NCI-H748 treated with DMSO at 0.1 percent for 48 hours (cell line): ENCODE measurements around the gene LRRFIP1.

Source experiments
- DNase-seq: peaks from one replicate; lab custom pipeline; 2025; lab: John Stamatoyannopoulos, UW

The LRRFIP1 gene

GRCh38 chr2:237640493-237640998, 13.2 kb downstream of the LRRFIP1 start:
- DNase-seq = no peak

- DNase-seq = no peak
Observed at GRCh38 chr2:237642038-237642734, 14.8 kb downstream of the LRRFIP1 start.

GRCh38 chr2:237643066-237643465, 15.7 kb downstream of the LRRFIP1 start:
- no peak for DNase-seq

DNA sequence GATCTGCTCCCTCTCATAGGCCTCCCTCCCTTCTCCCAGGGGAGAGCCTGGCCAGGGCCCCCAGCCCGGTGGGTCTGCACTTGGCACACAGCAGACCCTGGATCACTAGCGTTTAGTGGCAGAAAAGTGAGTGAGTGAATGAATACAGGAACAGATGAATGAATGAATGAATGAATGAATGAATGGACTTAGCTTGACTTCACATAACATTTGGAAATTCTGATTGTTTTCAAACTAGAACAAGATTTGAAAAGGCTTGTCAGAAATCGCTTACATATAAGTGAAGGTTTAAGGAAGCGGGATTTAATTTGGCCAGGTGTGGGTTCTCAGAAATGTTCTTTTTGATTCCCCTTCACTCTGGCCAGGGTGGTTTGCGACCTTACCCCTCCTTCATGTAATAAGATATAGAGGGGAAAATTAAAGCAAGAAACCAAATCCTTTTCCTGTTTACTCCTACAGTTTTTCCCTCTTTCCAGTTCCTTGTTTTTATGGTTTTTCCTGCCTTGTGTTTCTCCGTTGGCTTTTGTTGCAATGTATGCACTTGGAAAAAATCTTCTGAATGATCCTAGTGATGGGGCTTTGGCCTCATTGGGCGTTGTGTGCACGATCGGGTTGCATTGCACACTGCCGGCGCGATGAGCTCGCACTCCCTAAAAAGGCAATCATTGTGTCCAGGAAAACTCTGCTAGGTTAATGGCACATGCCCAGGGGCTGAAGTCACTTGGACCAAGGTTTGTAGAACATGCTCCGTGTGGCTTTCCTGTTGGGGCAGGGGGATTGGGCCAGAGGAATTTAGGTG, 16.4 kb downstream of the LRRFIP1 start:
- no peak for DNase-seq

DNA sequence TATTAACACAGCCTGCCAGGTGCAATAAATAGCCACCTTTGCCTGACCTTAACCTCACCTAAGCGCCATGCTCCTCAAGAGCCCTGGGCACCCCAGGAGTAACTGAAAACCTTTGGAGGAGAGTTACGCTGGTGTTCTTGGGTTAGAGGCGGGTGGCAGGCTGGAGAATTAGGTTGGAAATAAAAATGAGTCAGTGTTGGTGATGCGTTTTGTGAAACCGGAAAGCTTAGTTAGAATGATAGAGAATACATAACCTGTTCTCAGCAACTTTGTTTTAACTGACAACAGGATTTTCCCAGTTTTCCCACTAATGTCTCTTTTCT, 17.0 kb downstream of the LRRFIP1 start:
- DNase-seq = no peak

DNA sequence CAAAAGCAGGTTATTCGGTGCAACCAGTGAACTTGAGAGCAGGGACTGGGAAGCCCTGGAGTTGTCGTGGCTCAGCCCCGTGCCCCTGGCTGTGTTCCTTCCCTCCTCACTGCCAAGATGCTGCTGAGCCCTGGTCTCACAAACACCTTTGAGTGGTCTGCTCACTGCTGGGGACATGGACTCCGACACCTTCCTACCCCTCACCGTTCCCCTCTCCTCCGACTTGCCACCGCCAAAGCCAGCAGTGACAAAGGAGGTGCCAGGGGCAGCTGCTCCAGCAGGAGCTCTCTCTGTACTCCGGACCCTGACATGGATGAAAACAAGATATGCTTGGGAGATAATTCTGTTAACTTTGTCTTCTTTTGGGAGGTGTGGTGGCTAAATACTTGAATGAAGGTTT, 17.9 kb downstream of the LRRFIP1 start:
- DNase-seq = no peak

GRCh38 chr2:237647176-237648015, 20.0 kb downstream of the LRRFIP1 start:
- no peak for DNase-seq

- DNase-seq = no peak
Observed at GRCh38 chr2:237648016-237648381, 20.6 kb downstream of the LRRFIP1 start.

- DNase-seq = no peak
Observed at GRCh38 chr2:237649541-237650454, 22.4 kb downstream of the LRRFIP1 start.

GRCh38 chr2:237650455-237650850, 23.1 kb downstream of the LRRFIP1 start:
- no peak for DNase-seq

DNA sequence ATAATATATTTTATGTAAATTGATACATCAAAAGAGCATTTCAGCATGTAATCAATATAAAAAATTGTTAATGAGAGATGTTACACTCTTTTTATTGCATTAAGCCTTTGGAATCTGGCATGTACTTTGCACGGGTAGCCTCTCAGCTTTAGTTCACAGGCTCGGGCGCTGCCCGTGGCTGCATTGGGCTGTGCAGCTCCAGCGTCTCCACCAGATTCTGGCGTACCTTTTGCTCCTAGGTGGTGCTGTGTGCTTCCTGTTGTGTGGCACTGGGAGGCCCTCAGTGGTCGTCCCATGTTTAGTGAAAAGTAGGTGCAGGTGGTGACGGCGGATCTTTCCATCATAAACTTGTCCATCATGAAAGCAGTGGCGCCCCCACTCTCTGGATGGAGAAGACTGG, 24.4 kb downstream of the LRRFIP1 start:
- no peak for DNase-seq

- no peak for DNase-seq
Observed at GRCh38 chr2:237652181-237652580, 24.8 kb downstream of the LRRFIP1 start.

- no peak for DNase-seq
Observed at GRCh38 chr2:237652854-237653253, 25.5 kb downstream of the LRRFIP1 start.

DNA sequence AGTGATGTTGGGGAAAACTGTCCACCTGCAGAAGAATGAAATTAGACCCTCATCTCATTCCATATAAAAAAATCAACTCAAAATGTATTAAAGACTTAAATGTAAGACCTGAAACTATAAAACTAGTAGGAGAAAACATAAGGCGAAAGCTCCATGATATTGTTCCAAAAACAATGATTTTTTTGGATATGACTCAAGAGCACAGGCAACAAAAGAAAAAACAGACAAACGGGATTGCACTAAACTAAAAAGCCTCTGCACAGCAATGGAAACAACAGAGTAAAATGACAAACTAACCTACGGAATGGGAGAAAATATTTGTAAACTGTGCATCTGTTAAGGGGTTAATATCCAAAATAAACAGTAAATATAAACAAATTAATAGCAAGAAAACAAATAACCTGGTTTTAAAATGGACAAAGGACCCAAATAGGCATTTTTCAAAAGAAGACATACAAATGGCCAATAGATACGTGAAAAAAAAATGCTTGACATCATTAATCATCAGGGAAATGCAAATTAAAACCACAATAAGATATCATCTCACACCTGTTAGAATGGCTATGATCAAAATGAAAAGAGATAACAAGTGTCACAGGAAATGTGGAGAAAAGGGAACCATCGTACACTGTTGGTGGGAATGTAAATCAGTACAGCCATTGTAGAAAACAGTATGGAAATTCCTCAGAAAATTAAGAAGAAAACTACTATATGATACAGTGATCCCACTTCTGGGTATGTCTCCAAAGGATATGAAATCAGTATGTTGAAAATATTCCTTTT, 26.6 kb downstream of the LRRFIP1 start:
- DNase-seq = no peak

DNA sequence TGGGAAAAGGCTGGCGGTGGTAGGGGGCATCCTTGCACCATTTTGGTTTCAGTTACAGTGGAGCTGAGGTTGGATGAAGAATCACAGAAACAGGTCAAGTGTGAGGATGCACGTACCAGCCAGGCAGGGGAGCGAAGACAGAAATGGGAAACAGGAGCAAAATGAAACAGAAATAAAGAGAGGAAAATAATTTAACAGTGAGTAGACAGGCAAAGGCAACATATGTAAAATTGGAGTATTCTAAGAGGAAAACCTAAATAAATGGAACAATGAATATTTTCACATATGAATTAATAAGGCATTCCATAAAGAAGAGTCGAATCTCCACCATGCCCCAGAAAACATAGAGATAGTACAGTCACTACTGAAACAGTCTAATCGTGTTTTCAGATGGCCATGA, 29.7 kb downstream of the LRRFIP1 start:
- no peak for DNase-seq

DNA sequence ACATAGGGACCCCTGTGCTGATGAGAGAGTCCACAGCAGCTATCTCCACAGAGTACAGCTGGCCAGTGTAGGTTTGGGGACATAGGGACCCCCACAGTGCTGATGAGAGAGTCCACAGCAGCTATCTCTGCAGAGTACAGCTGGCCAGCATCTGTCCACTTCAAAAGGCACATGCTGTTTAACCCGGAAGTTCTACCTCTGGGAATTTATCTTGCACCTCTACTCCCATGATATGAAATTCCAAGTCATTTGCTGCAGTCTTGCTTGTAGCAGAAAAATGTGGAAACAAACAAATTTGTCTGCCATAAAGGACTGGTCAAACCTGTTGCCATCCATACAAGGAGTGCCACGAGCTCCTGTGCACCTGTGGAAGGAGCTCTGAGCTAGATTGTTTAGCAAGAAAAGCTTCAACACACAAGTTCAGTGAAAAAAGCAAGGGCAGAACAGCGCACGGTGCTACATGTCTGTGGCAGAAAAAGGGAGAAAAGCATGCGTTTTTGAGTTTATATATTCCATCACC, 33.1 kb downstream of the LRRFIP1 start:
- no peak for DNase-seq

DNA sequence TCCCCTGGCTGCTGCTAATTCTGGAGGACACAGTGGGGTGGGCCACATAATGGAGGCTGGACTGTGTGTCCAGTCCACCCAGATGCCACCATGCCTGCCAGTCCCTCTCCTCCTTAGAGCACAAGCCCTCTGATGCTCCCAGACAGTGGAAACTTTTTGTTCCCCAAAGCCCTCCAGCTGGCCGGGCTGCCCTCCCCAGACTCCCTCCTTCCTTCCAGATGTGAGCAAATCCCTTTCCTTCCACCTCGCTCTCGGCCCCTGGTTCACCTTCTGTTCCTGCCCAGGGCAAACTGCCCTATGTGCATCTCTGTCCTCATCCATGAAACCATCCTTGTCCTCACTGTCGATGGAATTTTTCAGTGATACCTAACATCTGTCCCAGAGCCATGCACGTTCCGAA, 33.9 kb downstream of the LRRFIP1 start:
- no peak for DNase-seq

- DNase-seq = no peak
Observed at GRCh38 chr2:237661799-237662328, 34.5 kb downstream of the LRRFIP1 start.

DNA sequence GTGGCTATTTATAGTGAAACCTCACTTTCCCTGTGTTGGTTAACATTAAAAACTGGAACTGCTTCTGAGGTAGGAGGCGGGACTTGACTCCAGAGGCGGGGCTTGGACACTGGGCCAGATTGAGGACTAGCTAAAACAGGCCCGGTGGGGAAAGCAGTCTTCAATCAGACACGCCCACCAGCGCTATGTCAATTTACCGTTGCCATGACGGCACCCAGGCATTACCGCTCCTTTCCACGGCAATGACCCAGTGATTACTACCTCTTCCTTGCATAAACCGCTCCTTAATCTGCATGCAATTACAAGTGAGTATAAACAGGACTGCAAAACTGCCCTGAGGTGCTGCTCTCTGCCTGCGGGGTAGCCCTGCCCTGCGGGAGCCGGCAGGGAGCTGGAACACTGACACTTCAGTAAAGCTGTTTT, 35.3 kb downstream of the LRRFIP1 start:
- DNase-seq = peak; percentile 98

DNA sequence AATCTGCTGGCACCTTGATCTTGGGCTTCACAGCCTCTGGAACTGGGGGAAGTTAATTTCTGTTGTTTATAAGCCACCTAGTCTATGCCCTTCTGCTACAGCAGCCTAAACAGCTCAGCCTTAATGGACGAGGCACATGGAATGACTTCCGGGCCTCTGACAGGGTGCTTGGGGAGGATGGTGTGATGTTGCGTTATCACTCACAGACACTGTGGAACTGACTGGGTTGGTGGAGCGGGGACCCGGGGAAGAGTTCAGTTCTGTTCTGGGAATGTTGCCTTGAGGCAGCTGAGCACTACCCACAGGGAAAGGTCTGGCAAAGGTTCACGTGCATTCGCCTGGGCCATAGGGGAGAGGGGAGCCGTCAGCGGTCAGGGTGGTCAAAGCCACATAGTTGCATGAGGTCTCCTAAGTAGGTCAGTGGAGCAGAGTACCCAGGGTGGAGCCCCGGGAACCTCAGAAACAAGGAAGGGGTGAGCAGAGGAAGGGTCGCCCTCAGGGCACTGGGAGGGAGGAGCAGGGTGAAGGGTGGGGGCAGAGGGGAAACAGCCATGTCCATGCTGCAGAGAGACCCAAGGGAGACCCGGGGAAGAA, 36.2 kb downstream of the LRRFIP1 start:
- no peak for DNase-seq
